Ovary (tissue), 9 donors: ENCODE measurements around the gene ZIC5. TPM values are rescaled to one million over a fixed set of nuclear protein-coding genes. Genes with fewer than 3 reads are reported as not detected.
A peak's percentile ranks its signal among the peaks of the same experiment; 100 is the strongest.

ENCODE experiments used
- DNase-seq, 5 donors: peaks; one replicate each; pipeline ENCODE4 v3.0.0-alpha.2; 2019 to 2020
- H3K27ac ChIP-seq, 2 donors: fragments of 200-600 bp; one replicate each; pipeline versions ENCODE4 v1.5.1 to v1.8.0; 2019 to 2022
- H3K27me3 ChIP-seq: fragments of 200-600 bp; one replicate; pipeline ENCODE4 v1.8.0; 2022
- H3K36me3 ChIP-seq: fragments of 200-600 bp; sonication (generic); one replicate; pipeline ENCODE4 v1.5.1; 2019
- H3K4me1 ChIP-seq: one replicate; pipeline ENCODE4 v1.8.1; 2013; ENCODE audit warnings: mild to moderate bottlenecking, moderate library complexity; ENCODE audit not compliant: insufficient read depth
- H3K4me3 ChIP-seq: fragments of 200-600 bp; sonication (generic); one replicate; pipeline ENCODE4 v1.5.1; 2017
- H3K9me3 ChIP-seq, 2 donors: fragments of 200-600 bp in 1 of 2; sonication (generic) in 1 of 2; one replicate each; pipeline versions ENCODE4 v1.5.1 to v1.8.1; 2013 to 2019; ENCODE audit warnings: mild to moderate bottlenecking in 1 of 2, moderate library complexity in 1 of 2
- CTCF ChIP-seq, 3 donors: fragments of 450-650 bp in 2 of 3; fragments of 200-600 bp in 1 of 3; IDR thresholded peaks; one replicate each; pipeline versions ENCODE4 v1.5.1 to v1.8.0; 2016 to 2022; ENCODE audit warnings: antibody characterized with exemption in 3 of 3, mild to moderate bottlenecking in 1 of 3
- EP300 ChIP-seq: sonication (generic); formaldehyde crosslinking; IDR thresholded peaks from one replicate; pipeline ENCODE4 v1.6.1; 2017; ENCODE audit warnings: antibody characterized with exemption
- POLR2A ChIP-seq: fragments of 450-650 bp; IDR thresholded peaks from one replicate; pipeline ENCODE4 v1.6.1; 2017; ENCODE audit warnings: antibody characterized with exemption, mild to moderate bottlenecking, moderate library complexity
- WGBS, 3 donors: extraction: QIAGEN DNeasy Blood & Tissue Kit in 1 of 3; methylation state at CpG; one replicate each; pipeline versions ENCODE4 v1.1.5 to v1.1.7; 2013 to 2017; 5-methylcytosine and 5-hydroxymethylcytosine counted together
- intact Hi-C, 4 donors: fragments of 100-400 bp; cut with DNase I; formaldehyde crosslinking; loops; one replicate each; pipeline versions ENCODE4 v1.11.0 to v1.15.1; 2022 to 2023
- polyA plus RNA-seq, 2 donors: library from polyadenylated mRNA; stranded (reverse); fragments of 200-250 nt in 1 of 2; fragments of 350-450 nt in 1 of 2; fragmentation: Illumina TruSeq in 1 of 2; extraction: RNeasy Lipid Tissue Mini Kit (QIAGEN cat#74804) in 1 of 2; gene quantifications; one replicate each; pipeline ENCODE4 v1.2.3, GENCODE V29; 2013 to 2014
- total RNA-seq, 7 donors: library from RNA; depleted of rRNA in 2 of 7; stranded (reverse); fragments of >200 nt in 2 of 7; fragmentation: NEBNext Ultra II Directional in 3 of 7; extraction: Animal tissue kit (Norgen Biotek cat#: 25700) in 3 of 7; gene quantifications; one replicate each; pipeline versions ENCODE4 v1.1.0 to v1.2.4, GENCODE V29; 2016 to 2023
- donor health status: DM: no; HTN: no; CAD: no; lungs with moderate emphysema.
- donor health status: DM: no; HTN: no; CAD: no.
- donor health status: Bipolar disorder and iron deficiency.
- donor health status: DM: yes; HTN: yes; CAD: no.
- donor health status: DM: no; HTN: no; CAD: no.
- donor health status: DM: yes; HTN: yes; CAD: no.

The ZIC5 gene
- total and polyA plus RNA-seq, 9 donors: 0.10 to 0.11 TPM; not detected in 7

- intact Hi-C loops: no loop called here
- 1 to 3% (median 2%) methylated on average over 44 to 79 of the region's 79 CpGs for WGBS, 3 donors
- no peak overlapping the region for H3K4me3 ChIP-seq
- TF ChIP-seq POLR2A: no peak
- no peak for TF ChIP-seq CTCF (IDR thresholded peaks at IDR 0.05)
- TF ChIP-seq EP300: no peak
- H3K27me3 ChIP-seq: peaks cover 22% of the 10 kb centered on the region
- peaks cover 5% of the 10 kb centered on the region for H3K4me1 ChIP-seq
- no peak overlapping the region for H3K27ac ChIP-seq
- DNase-seq: peak in 2 of 5 donors; percentile 38 to 39
- no peaks in the 10 kb centered on the region for H3K36me3 ChIP-seq
- no peaks in the 10 kb centered on the region for H3K9me3 ChIP-seq
Measured at GRCh38 chr13:99969919-99970650, 1.5 kb downstream of the ZIC5 start.

- Histone ChIP-seq H3K4me3 (no peak overlapping the region), H3K27ac (no peak overlapping the region), H3K4me1 (peaks cover 5% of the 10 kb centered on the region), H3K27me3 (peaks cover 22% of the 10 kb centered on the region), H3K36me3 (no peaks in the 10 kb centered on the region), H3K9me3 (no peaks in the 10 kb centered on the region)
- TF ChIP-seq POLR2A (no peak), CTCF (IDR thresholded peaks at IDR 0.05) (no peak), EP300 (no peak)
- DNase-seq: no peak
- intact Hi-C loops: no loop called here
- WGBS, 3 donors: 5 to 7% (median 6%) methylated on average over 46 to 52 of the region's 52 CpGs
Measured at GRCh38 chr13:99969453-99969918, 2.1 kb downstream of the ZIC5 start.

- Histone ChIP-seq H3K27ac (no peak overlapping the region), H3K9me3 (no peaks in the 10 kb centered on the region), H3K4me1 (peaks cover 5% of the 10 kb centered on the region), H3K27me3 (peaks cover 22% of the 10 kb centered on the region), H3K4me3 (peak overlapping the region; percentile 14), H3K36me3 (no peaks in the 10 kb centered on the region)
- TF ChIP-seq EP300 (no peak), CTCF (IDR thresholded peaks at IDR 0.05) (no peak), POLR2A (no peak)
- 4 to 5% (median 4%) methylated on average over 69 to 81 of the region's 81 CpGs for WGBS, 3 donors
- intact Hi-C loops: no loop called here
- DNase-seq: peak in 1 of 5 donors; percentile 14
Measured at GRCh38 chr13:99968521-99969452, 2.8 kb downstream of the ZIC5 start.

- H3K9me3 ChIP-seq: no peaks in the 10 kb centered on the region
- no peak for DNase-seq
- WGBS, 3 donors: 9 to 11% (median 10%) methylated on average over 41 to 58 of the region's 58 CpGs
- H3K27me3 ChIP-seq: peaks cover 21% of the 10 kb centered on the region
- TF ChIP-seq CTCF (IDR thresholded peaks at IDR 0.05) (no peak), POLR2A (no peak), EP300 (no peak)
- H3K27ac ChIP-seq: no peak overlapping the region
- H3K4me1 ChIP-seq: peaks cover 5% of the 10 kb centered on the region
- H3K36me3 ChIP-seq: no peaks in the 10 kb centered on the region
- H3K4me3 ChIP-seq: peak overlapping the region; percentile 14
- intact Hi-C loops: no loop called here
Measured at GRCh38 chr13:99967869-99968520, 3.6 kb downstream of the ZIC5 start.
